GM12878 (cell line): ENCODE results near the gene KRTAP4-7.

Source experiments
- ASH2L ChIP-seq: fragments of 300-600, 200-600 bp; sonication (generic); IDR thresholded peaks from 2 replicates; pipeline ENCODE4 v1.6.1; 2017; ENCODE audit warnings: low read depth, mild to moderate bottlenecking, borderline replicate concordance
- BCL11A ChIP-seq: IDR thresholded peaks from 2 replicates; pipeline ENCODE4 v1.6.1; 2011; ENCODE audit warnings: low read depth, low read length

GRCh38 chr17:41060052-41060604, 23.8 kb upstream of the KRTAP4-7 start, which contains the start of gene KRTAP2-3:
- TF ChIP-seq ASH2L = no peak
- no peak for TF ChIP-seq BCL11A
